Sigmoid colon (tissue), 7 donors: ENCODE measurements around the gene RNF10. TPM values are rescaled to one million over a fixed set of nuclear protein-coding genes. Genes with fewer than 3 reads are reported as not detected.
"Not testable (repeated sequence)": the region's sequence is repeated elsewhere in the genome, so short reads cannot be mapped to it uniquely, and the experiment has no call there.

Experiments used
- DNase-seq: peaks from one replicate; pipeline ENCODE4 v3.0.0-alpha.2; 2019
- H3K27ac ChIP-seq, 4 donors: fragments of 200-600 bp; sonication (generic); one replicate each; pipeline ENCODE4 v1.5.1; 2016 to 2019; ENCODE audit warnings: mild to moderate bottlenecking in 1 of 4
- H3K27me3 ChIP-seq, 3 donors: fragments of 200-600 bp; sonication (generic); one replicate each; pipeline ENCODE4 v1.5.1; 2019; ENCODE audit warnings: mild to moderate bottlenecking in 1 of 3
- H3K36me3 ChIP-seq, 4 donors: fragments of 200-600 bp; sonication (generic); one replicate each; pipeline ENCODE4 v1.5.1; 2016 to 2019
- H3K4me1 ChIP-seq, 4 donors: fragments of 200-600 bp; sonication (generic); one replicate each; pipeline ENCODE4 v1.5.1; 2017 to 2019
- H3K4me3 ChIP-seq, 4 donors: fragments of 200-600 bp; sonication (generic); one replicate each; pipeline ENCODE4 v1.5.1; 2017 to 2019; ENCODE audit warnings: mild to moderate bottlenecking in 2 of 4, moderate library complexity in 1 of 4
- H3K9me3 ChIP-seq, 4 donors: fragments of 200-600 bp in 3 of 4; sonication (generic) in 3 of 4; one replicate each; pipeline versions ENCODE4 v1.5.1 to v1.6.1; 2013 to 2019
- EP300 ChIP-seq, 4 donors: sonication (generic); formaldehyde crosslinking; IDR thresholded peaks; one replicate each; pipeline ENCODE4 v1.6.1; 2017; ENCODE audit warnings: antibody characterized with exemption in 4 of 4
- POLR2A ChIP-seq, 2 donors: fragments of 450-650 bp; IDR thresholded peaks; one replicate each; pipeline ENCODE4 v1.6.1; 2016; ENCODE audit warnings: antibody characterized with exemption in 2 of 2, mild to moderate bottlenecking in 2 of 2, moderate library complexity in 2 of 2
- POLR2AphosphoS5 ChIP-seq, 4 donors: sonication (generic); formaldehyde crosslinking; IDR thresholded peaks; one replicate each; pipeline ENCODE4 v1.6.1; 2017; ENCODE audit warnings: antibody characterized with exemption in 4 of 4
- WGBS, 2 donors: extraction: QIAGEN DNeasy Blood & Tissue Kit; methylation state at CpG; one replicate each; pipeline ENCODE4 v1.1.7; 2013; 5-methylcytosine and 5-hydroxymethylcytosine counted together
- intact Hi-C: fragments of 100-400 bp; cut with DNase I; formaldehyde crosslinking; loops from one replicate; pipeline ENCODE4 v1.15.1; 2023
- polyA plus RNA-seq, 3 donors: library from polyadenylated mRNA; stranded (reverse); fragments of 200-250 nt; gene quantifications; one replicate each; pipeline ENCODE4 v1.2.3, GENCODE V29; 2013
- total RNA-seq, 4 donors: library from RNA; depleted of rRNA; stranded (reverse); fragments of >200 nt; gene quantifications; one replicate each; pipeline ENCODE4 v1.1.0, GENCODE V29; 2016
- TF ChIP-seq, protein P1 (sequence below), 4 experiments: fragments of 450-650 bp in 3 of 4; fragments of 200-600 bp in 1 of 4; IDR thresholded peaks; one replicate each; pipeline ENCODE4 v1.5.1; 2016 to 2019; ENCODE audit warnings: antibody characterized with exemption in 4 of 4, mild to moderate bottlenecking in 3 of 4, moderate library complexity in 2 of 4
- donor health status: healthy with polysubstance abuse.
- donor health status: Bipolar disorder and iron deficiency.
- donor health status: healthy.

RNF10 gene
- total and polyA plus RNA-seq, 7 donors = 106 to 177 (median 115) TPM

DNA sequence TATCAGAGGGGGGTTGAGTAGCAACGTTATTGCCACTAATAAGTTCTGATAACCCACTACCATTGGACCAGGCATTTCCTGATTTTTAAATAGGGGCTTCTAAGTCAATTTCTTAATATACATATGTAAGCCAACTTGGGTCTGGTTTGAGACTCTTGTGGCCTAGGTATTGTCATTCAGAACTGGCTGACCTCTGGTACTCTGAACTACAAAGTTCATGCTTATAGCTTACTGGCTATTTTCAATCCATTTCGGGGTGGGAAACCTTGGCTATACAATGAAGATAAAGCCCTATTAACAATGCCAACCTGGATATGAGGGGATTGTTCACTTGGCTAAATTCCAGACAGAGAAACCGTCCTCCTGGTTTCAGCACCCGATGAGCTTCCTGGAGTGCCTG lies 29.6 kb upstream of the RNF10 start:
- intact Hi-C loops = no loop called here
- Histone ChIP-seq H3K4me1 (no peaks in the 10 kb centered on the region), H3K36me3 (peaks cover 4 to 67% (median 19%) of the 10 kb centered on the region in 4 donors), H3K27ac (no peak overlapping the region), H3K4me3 (no peak overlapping the region), H3K27me3 (no peaks in the 10 kb centered on the region), H3K9me3 (no peaks in the 10 kb centered on the region)
- no peak for DNase-seq
- TF ChIP-seq, protein P1, sequence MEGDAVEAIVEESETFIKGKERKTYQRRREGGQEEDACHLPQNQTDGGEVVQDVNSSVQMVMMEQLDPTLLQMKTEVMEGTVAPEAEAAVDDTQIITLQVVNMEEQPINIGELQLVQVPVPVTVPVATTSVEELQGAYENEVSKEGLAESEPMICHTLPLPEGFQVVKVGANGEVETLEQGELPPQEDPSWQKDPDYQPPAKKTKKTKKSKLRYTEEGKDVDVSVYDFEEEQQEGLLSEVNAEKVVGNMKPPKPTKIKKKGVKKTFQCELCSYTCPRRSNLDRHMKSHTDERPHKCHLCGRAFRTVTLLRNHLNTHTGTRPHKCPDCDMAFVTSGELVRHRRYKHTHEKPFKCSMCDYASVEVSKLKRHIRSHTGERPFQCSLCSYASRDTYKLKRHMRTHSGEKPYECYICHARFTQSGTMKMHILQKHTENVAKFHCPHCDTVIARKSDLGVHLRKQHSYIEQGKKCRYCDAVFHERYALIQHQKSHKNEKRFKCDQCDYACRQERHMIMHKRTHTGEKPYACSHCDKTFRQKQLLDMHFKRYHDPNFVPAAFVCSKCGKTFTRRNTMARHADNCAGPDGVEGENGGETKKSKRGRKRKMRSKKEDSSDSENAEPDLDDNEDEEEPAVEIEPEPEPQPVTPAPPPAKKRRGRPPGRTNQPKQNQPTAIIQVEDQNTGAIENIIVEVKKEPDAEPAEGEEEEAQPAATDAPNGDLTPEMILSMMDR (IDR thresholded peaks at IDR 0.05) = no peak
- 86 to 89% methylated on average over 4 of the region's 4 CpGs for whole genome bisulfite sequencing, 2 donors

DNA sequence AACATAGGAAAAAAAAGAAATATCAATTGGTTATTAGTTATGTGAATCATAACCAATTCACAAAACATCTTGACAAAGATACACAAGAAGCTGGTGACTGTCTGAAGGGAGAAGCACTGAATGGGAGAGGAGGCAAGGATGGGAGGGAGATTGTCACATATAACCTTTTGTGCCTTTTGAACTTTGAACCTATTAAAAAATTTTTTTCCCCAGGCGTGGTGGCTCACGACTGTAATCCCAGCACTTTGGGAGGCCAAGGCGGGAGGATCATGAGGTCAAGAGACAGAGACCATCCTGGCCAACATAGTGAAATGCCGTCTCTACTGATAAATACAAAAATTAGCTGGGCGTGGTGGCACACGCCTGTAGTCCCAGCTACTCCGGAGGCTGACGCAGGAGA lies 25.6 kb upstream of the RNF10 start:
- H3K27me3 ChIP-seq = no peaks in the 10 kb centered on the region
- no peak for TF ChIP-seq POLR2A (IDR thresholded peaks at IDR 0.05)
- TF ChIP-seq, protein P1 (IDR thresholded peaks at IDR 0.05) = no peak
- no peak for TF ChIP-seq POLR2AphosphoS5 (IDR thresholded peaks at IDR 0.05)
- TF ChIP-seq EP300 (IDR thresholded peaks at IDR 0.05) = no peak
- 62 to 91% methylated on average over 8 of the region's 8 CpGs for WGBS, 2 donors
- H3K4me1 ChIP-seq = no peaks in the 10 kb centered on the region
- no peaks in the 10 kb centered on the region for H3K9me3 ChIP-seq
- peaks cover 0 to 74% (median 17%) of the 10 kb centered on the region in 4 donors for H3K36me3 ChIP-seq
- no peak overlapping the region for H3K4me3 ChIP-seq
- no peak for DNase-seq
- H3K27ac ChIP-seq = no peak overlapping the region
- intact Hi-C loops = no loop called here

DNA sequence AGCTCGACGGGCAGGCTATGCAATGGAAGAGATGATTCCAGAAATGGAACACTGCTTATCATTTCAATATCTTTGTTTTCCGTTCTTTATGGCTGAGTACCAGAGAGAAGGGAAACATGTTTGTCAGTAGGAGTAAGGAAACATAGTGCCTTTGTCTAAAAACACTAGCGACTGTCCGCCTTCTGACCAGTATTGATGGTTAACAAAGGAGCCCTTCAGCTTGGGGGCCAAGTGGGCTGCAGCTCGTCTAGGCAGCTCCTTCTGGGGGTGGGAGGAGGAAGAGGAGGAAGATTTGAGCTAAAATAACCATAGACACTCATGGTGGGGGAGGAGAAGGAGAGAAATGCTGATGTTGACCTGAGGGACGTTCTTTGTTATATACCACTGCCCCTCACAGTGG lies 20.2 kb upstream of the RNF10 start:
- no peaks in the 10 kb centered on the region for H3K4me1 ChIP-seq
- TF ChIP-seq POLR2A (IDR thresholded peaks at IDR 0.05) (no peak), EP300 (IDR thresholded peaks at IDR 0.05) (no peak), POLR2AphosphoS5 (IDR thresholded peaks at IDR 0.05) (no peak)
- TF ChIP-seq, protein P1 (IDR thresholded peaks at IDR 0.05) = no peak
- H3K27me3 ChIP-seq = no peaks in the 10 kb centered on the region
- WGBS, 2 donors = 93 to 95% methylated on average over 7 of the region's 7 CpGs
- peaks cover 0 to 84% (median 19%) of the 10 kb centered on the region in 4 donors for H3K36me3 ChIP-seq
- no peak for DNase-seq
- intact Hi-C loops = no loop called here
- H3K9me3 ChIP-seq = no peaks in the 10 kb centered on the region
- no peak overlapping the region for H3K4me3 ChIP-seq
- H3K27ac ChIP-seq = no peak overlapping the region

DNA sequence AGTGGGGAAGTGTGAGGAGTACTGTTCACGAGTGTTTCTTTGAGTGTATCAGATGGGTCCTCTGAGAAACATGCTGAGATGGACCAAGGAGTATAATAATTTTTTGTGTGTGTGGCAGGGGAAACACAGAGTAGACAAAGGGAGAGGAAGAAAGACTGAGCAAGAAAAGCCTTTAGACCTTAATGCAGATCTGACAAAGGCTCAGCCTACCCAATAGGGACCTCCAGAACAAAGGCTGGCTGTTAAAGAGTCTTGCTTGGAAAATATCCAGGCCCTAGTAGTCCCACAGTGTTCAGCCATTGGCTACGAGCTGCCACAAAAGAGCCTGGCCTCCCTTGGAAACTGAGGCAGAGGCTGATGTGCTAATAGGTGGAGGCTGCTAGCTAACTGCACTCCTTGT lies 18.7 kb upstream of the RNF10 start:
- intact Hi-C loops = no loop called here
- no peak for TF ChIP-seq POLR2A (IDR thresholded peaks at IDR 0.05)
- TF ChIP-seq, protein P1 (IDR thresholded peaks at IDR 0.05) = no peak
- TF ChIP-seq POLR2AphosphoS5 (IDR thresholded peaks at IDR 0.05) = no peak
- TF ChIP-seq EP300 (IDR thresholded peaks at IDR 0.05) = no peak
- H3K4me1 ChIP-seq = no peaks in the 10 kb centered on the region
- no peaks in the 10 kb centered on the region for H3K9me3 ChIP-seq
- no peak overlapping the region for H3K4me3 ChIP-seq
- H3K27me3 ChIP-seq = no peaks in the 10 kb centered on the region
- peaks cover 0 to 72% (median 14%) of the 10 kb centered on the region in 4 donors for H3K36me3 ChIP-seq
- no peak overlapping the region for H3K27ac ChIP-seq
- WGBS, 2 donors = 96% methylated on average over 2 of the region's 2 CpGs
- DNase-seq = no peak

DNA sequence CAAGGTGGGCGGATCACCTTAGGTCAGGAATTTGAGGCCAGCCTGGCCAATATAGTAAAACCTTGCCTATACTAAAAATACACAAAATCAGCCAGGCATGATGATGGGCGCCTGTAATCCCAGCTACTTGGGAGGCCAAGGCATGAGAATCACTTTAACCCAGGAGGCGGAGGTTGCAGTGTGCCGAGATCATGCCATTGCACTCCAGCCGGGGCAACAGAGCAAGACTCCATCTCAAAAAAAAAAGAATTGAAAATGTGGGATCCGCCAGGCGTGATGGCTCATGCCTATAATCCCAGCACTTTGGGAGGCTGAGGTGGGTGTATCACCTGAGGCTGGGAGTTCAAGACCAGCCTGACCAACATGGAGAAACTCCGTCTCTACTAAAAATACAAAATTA lies 14.8 kb upstream of the RNF10 start:
- H3K36me3 ChIP-seq = peaks cover 0 to 52% (median 11%) of the 10 kb centered on the region in 4 donors
- intact Hi-C loops, H3K4me1 ChIP-seq, H3K4me3 ChIP-seq, DNase-seq, H3K27me3 ChIP-seq, H3K27ac ChIP-seq, H3K9me3 ChIP-seq: not testable (repeated sequence)
- 98% methylated on average over 8 of the region's 8 CpGs for WGBS, 2 donors
